HG03159 (cell line): Measurements from ENCODE around the gene NDUFS2.

Source experiments
- ATAC-seq: cut with Tn5 transposase; IDR thresholded peaks from one replicate; pipeline ENCODE4 v1.9.1; 2021; ENCODE audit warnings: mild to moderate bottlenecking, moderate library complexity; ENCODE audit not compliant: unreplicated experiment

Gene NDUFS2

GRCh38 chr1:161193561-161194235, 8.5 kb upstream of the NDUFS2 start:
- ATAC-seq = no peak

GRCh38 chr1:161195171-161195570, 7.0 kb upstream of the NDUFS2 start:
- no peak for ATAC-seq

- ATAC-seq = no peak
Measured at GRCh38 chr1:161196111-161196510, 6.1 kb upstream of the NDUFS2 start.

GRCh38 chr1:161196521-161197451, 5.4 kb upstream of the NDUFS2 start:
- no peak for ATAC-seq

GRCh38 chr1:161197560-161198193, 4.5 kb upstream of the NDUFS2 start:
- no peak for ATAC-seq

- no peak for ATAC-seq
Measured at GRCh38 chr1:161198194-161198896, 3.8 kb upstream of the NDUFS2 start.

- ATAC-seq = no peak
Measured at GRCh38 chr1:161198897-161199431, 3.2 kb upstream of the NDUFS2 start, which contains the start of gene ADAMTS4. Gene ADAMTS4, minus strand, starts transcription at chr1:161199054. Its CDS starts 427 bp downstream, at chr1:161198627.

GRCh38 chr1:161199506-161200139, 2.5 kb upstream of the NDUFS2 start:
- ATAC-seq = no peak

- no peak for ATAC-seq
Measured at GRCh38 chr1:161200421-161200991, 1.7 kb upstream of the NDUFS2 start.

- ATAC-seq = peak; percentile 9
Measured at GRCh38 chr1:161200992-161201835, 953 bp upstream of the NDUFS2 start.

GRCh38 chr1:161206411-161207140, 4.4 kb downstream of the NDUFS2 start:
- no peak for ATAC-seq

GRCh38 chr1:161207173-161207572, 5.0 kb downstream of the NDUFS2 start:
- no peak for ATAC-seq

GRCh38 chr1:161209790-161210409, 7.7 kb downstream of the NDUFS2 start:
- peak; percentile 63 for ATAC-seq

GRCh38 chr1:161214369-161214768, 12.2 kb downstream of the NDUFS2 start:
- no peak for ATAC-seq

- ATAC-seq = no peak
Measured at GRCh38 chr1:161215076-161215475, 12.9 kb downstream of the NDUFS2 start, which contains the start of gene FCER1G. Gene FCER1G, plus strand, starts transcription at chr1:161215295. Its CDS starts 27 bp downstream, at chr1:161215322.

GRCh38 chr1:161216945-161217712, 15.0 kb downstream of the NDUFS2 start:
- ATAC-seq = peak; percentile 82

GRCh38 chr1:161217831-161218230, 15.7 kb downstream of the NDUFS2 start:
- ATAC-seq = no peak
